H9 (cell line): ENCODE measurements around the gene SIX5. TPM values are rescaled to one million over a fixed set of nuclear protein-coding genes. Genes with fewer than 3 reads are reported as not detected.

Experiments used
- DNase-seq: peaks from one replicate; pipeline ENCODE4 v3.0.0-alpha.2; 2017
- H2AFZ ChIP-seq: one replicate; pipeline ENCODE4 v1.6.1; 2013; ENCODE audit warnings: mild to moderate bottlenecking, low read length, control low read depth, moderate library complexity
- H2AK5ac ChIP-seq: 2 replicates; pipeline ENCODE4 v1.6.1; 2013; ENCODE audit warnings: low read length, control low read depth, mixed read lengths; ENCODE audit not compliant: insufficient read length
- H2BK120ac ChIP-seq: one replicate; pipeline ENCODE4 v1.6.1; 2013; ENCODE audit warnings: low read depth, mild to moderate bottlenecking, low read length, control low read depth, inconsistent platforms; ENCODE audit not compliant: poor library complexity, severe bottlenecking
- H2BK12ac ChIP-seq: 2 replicates; pipeline ENCODE4 v1.6.1; 2013; ENCODE audit warnings: low read length, control low read depth, mixed read lengths, low read depth; ENCODE audit not compliant: insufficient read length
- H2BK15ac ChIP-seq: 2 replicates; pipeline ENCODE4 v1.6.1; 2013; ENCODE audit warnings: low read depth, low read length, control low read depth
- H2BK20ac ChIP-seq: one replicate; pipeline ENCODE4 v1.6.1; 2013; ENCODE audit warnings: low read depth, mild to moderate bottlenecking, low read length, control low read depth, inconsistent platforms; ENCODE audit not compliant: poor library complexity, severe bottlenecking
- H2BK5ac ChIP-seq: 2 replicates; pipeline ENCODE4 v1.6.1; 2013; ENCODE audit warnings: low read length, control low read depth, mixed read lengths; ENCODE audit not compliant: insufficient read length
- H3K14ac ChIP-seq: 2 replicates; pipeline ENCODE4 v1.6.1; 2013; ENCODE audit warnings: low read length, control low read depth; ENCODE audit not compliant: insufficient read depth
- H3K18ac ChIP-seq: 2 replicates; pipeline ENCODE4 v1.6.1; 2013; ENCODE audit warnings: low read depth, mild to moderate bottlenecking, mixed read lengths, low read length, control low read depth; ENCODE audit not compliant: insufficient read length
- H3K23ac ChIP-seq: 2 replicates; pipeline ENCODE4 v1.6.1; 2013; ENCODE audit warnings: low read length, control low read depth, mixed read lengths, low read depth; ENCODE audit not compliant: insufficient read length
- H3K23me2 ChIP-seq: 2 replicates; pipeline ENCODE4 v1.6.1; 2013; ENCODE audit warnings: low read depth, mild to moderate bottlenecking, mixed read lengths, low read length, control low read depth; ENCODE audit not compliant: insufficient read length, poor library complexity, severe bottlenecking
- H3K27ac ChIP-seq: 2 replicates; pipeline ENCODE4 v1.5.1; 2013; ENCODE audit warnings: low read length, control low read depth, mixed read lengths, low read depth; ENCODE audit not compliant: insufficient read length
- H3K27me3 ChIP-seq: 2 replicates; pipeline ENCODE4 v1.6.1; 2013; ENCODE audit warnings: low read length, control low read depth, inconsistent platforms; ENCODE audit not compliant: insufficient read depth
- H3K4ac ChIP-seq: 2 replicates; pipeline ENCODE4 v1.6.1; 2013; ENCODE audit warnings: low read depth, mild to moderate bottlenecking, control low read depth, inconsistent platforms, low read length, moderate library complexity
- H3K4me1 ChIP-seq: 2 replicates; pipeline ENCODE4 v1.6.1; 2013; ENCODE audit warnings: low read length, control low read depth, inconsistent platforms; ENCODE audit not compliant: insufficient read depth
- H3K4me2 ChIP-seq: 2 replicates; pipeline ENCODE4 v1.6.1; 2013; ENCODE audit warnings: low read length, control low read depth, mixed read lengths; ENCODE audit not compliant: insufficient read length, insufficient read depth
- H3K56ac ChIP-seq: 2 replicates; pipeline ENCODE4 v1.6.1; 2013; ENCODE audit warnings: low read depth, mild to moderate bottlenecking, mixed read lengths, low read length, control low read depth; ENCODE audit not compliant: insufficient read length
- H3K79me1 ChIP-seq: 2 replicates; pipeline ENCODE4 v1.6.1; 2013; ENCODE audit warnings: low read depth, mild to moderate bottlenecking, moderate library complexity, low read length, control low read depth, inconsistent platforms; ENCODE audit not compliant: insufficient read depth, poor library complexity, severe bottlenecking
- H3K79me2 ChIP-seq: 2 replicates; pipeline ENCODE4 v1.6.1; 2013; ENCODE audit warnings: low read length, control low read depth, inconsistent platforms; ENCODE audit not compliant: insufficient read depth
- H3K9ac ChIP-seq: 2 replicates; pipeline ENCODE4 v1.6.1; 2013; ENCODE audit warnings: low read length, control low read depth, mixed read lengths; ENCODE audit not compliant: insufficient read length; ENCODE audit errors: extremely low read depth
- H3K9me3 ChIP-seq: one replicate; pipeline ENCODE4 v1.6.1; 2013; ENCODE audit warnings: low read depth, low read length, inconsistent platforms; ENCODE audit not compliant: control insufficient read depth
- H3T11ph ChIP-seq: one replicate; pipeline ENCODE4 v1.6.1; 2013; ENCODE audit warnings: mild to moderate bottlenecking, low read length, control low read depth, inconsistent platforms
- H4K20me1 ChIP-seq: one replicate; pipeline ENCODE4 v1.6.1; 2013; ENCODE audit not compliant: control insufficient read depth, insufficient read length, insufficient read depth
- H4K5ac ChIP-seq: 2 replicates; pipeline ENCODE4 v1.6.1; 2013; ENCODE audit warnings: low read depth, mild to moderate bottlenecking, mixed read lengths, low read length, control low read depth; ENCODE audit not compliant: insufficient read length
- H4K8ac ChIP-seq: replicated peaks from 2 replicates; pipeline ENCODE4 v1.6.1; 2013; ENCODE audit warnings: low read length, control low read depth, mixed read lengths, low read depth; ENCODE audit not compliant: insufficient read length
- H4K91ac ChIP-seq: 2 replicates; pipeline ENCODE4 v1.6.1; 2013; ENCODE audit warnings: low read depth, mild to moderate bottlenecking, moderate library complexity, mixed read lengths, low read length, control low read depth; ENCODE audit not compliant: insufficient read length
- H3K27ac Mint-ChIP-seq, 3 experiments: 2 replicates in 2 of 3; 3 replicates in 1 of 3; pipeline ENCODE4 v1.8.0; 2020 to 2021; ENCODE audit warnings: mixed read lengths in 3 of 3, mild to moderate bottlenecking in 1 of 3, moderate library complexity in 1 of 3
- H3K27me3 Mint-ChIP-seq: 2 replicates; pipeline ENCODE4 v1.8.0; 2021; ENCODE audit warnings: low read depth, mild to moderate bottlenecking, moderate library complexity, mixed read lengths
- H3K36me3 Mint-ChIP-seq, 3 experiments: 2 replicates in 2 of 3; 3 replicates in 1 of 3; pipeline ENCODE4 v1.8.0; 2020 to 2021; ENCODE audit warnings: low read depth in 3 of 3, mixed read lengths in 3 of 3; ENCODE audit not compliant: insufficient read depth in 1 of 3
- H3K4me1 Mint-ChIP-seq, 2 experiments: 2 replicates each; pipeline ENCODE4 v1.8.0; 2020; ENCODE audit warnings: mixed read lengths in 2 of 2
- H3K4me3 Mint-ChIP-seq, 2 experiments: 2 replicates in 1 of 2; 3 replicates in 1 of 2; pipeline ENCODE4 v1.8.0; 2020 to 2021; ENCODE audit warnings: mild to moderate bottlenecking in 2 of 2, mixed read lengths in 2 of 2, moderate library complexity in 1 of 2
- H3K9me3 Mint-ChIP-seq, 2 experiments: 2 replicates in 1 of 2; 3 replicates in 1 of 2; pipeline ENCODE4 v1.8.0; 2020; ENCODE audit warnings: mild to moderate bottlenecking in 2 of 2, mixed read lengths in 2 of 2, moderate library complexity in 1 of 2
- WGBS: extraction: QIAGEN DNeasy Blood & Tissue Kit; methylation state at CpG from one replicate; pipeline ENCODE4 v1.1.7; 2013; ENCODE audit warnings: missing lambda C conversion rate, low lambda C conversion rate, mixed read lengths; ENCODE audit not compliant: insufficient read length; ENCODE audit errors: extremely low coverage; 5-methylcytosine and 5-hydroxymethylcytosine counted together
- total RNA-seq: library from RNA; stranded (reverse); gene quantifications from 2 replicates; pipeline ENCODE4 v1.2.1, GENCODE V29; 2021
- TF ChIP-seq, protein P1 (sequence below): fragments of 200-600 bp; sonication (generic); conservative IDR thresholded peaks from 3 replicates; pipeline ENCODE4 v1.8.0; 2021; ENCODE audit warnings: antibody characterized with exemption, mild to moderate bottlenecking

The SIX5 gene
- total RNA-seq, 1 experiment from 2014 or later = 41.7 TPM

DNA sequence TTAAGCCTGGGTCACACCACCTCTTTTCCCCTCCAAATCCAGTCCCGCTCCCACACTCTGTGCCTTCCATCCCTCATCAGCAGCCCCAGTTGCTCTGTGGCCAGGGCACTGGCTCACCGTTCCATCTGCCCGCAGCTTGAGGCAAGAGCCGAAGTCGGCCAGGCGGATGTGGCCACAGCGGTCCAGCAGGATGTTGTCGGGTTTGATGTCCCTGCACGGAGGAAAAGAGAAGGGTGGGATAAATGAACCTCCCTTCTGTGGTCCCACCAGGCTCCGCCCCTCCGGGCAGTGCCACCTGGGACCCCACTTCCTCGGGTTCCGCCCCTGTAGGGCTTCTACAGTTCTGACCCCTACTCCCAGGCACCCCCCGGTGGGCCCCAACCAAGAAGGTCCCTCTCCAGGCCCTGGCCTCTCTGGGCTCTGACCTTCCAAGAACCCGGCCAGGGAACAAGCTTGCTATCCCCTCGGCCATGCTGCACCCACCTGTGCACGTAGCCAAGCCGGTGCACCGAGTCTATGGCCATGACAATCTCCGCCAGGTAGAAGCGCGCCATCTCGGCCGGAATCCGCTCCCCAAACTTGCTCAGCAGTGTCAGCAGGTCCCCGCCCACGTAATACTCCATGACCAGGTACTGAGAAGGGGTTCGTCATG, 9.1 kb upstream of the SIX5 start:
- no peak for DNase-seq
- H3K27ac ChIP-seq = no peak overlapping the region
- H3K14ac ChIP-seq = no peak overlapping the region
- no peak overlapping the region for H2AFZ ChIP-seq
- H3T11ph ChIP-seq = no peak overlapping the region
- Mint-ChIP-seq H3K36me3 (peaks cover 15 to 46% (median 37%) of the 10 kb centered on the region in 3 experiments; a peak in 6 of 7 replicates), H3K27ac (no peak overlapping the region), H3K4me3 (peak overlapping the region in 1 of 2 experiments; percentile 80; a peak in 2 of 5 replicates), H3K27me3 (peaks cover 18% of the 10 kb centered on the region), H3K9me3 (no peaks in the 10 kb centered on the region), H3K4me1 (peaks cover 24 to 36% of the 10 kb centered on the region in 2 experiments)
- H2BK120ac ChIP-seq = no peak overlapping the region
- no peak overlapping the region for H3K23ac ChIP-seq
- H3K56ac ChIP-seq = no peak overlapping the region
- H2BK12ac ChIP-seq = no peak overlapping the region
- H3K23me2 ChIP-seq = peaks cover 6% of the 10 kb centered on the region
- H4K20me1 ChIP-seq = no peaks in the 10 kb centered on the region
- no peak overlapping the region for H2BK5ac ChIP-seq
- TF ChIP-seq, protein P1, sequence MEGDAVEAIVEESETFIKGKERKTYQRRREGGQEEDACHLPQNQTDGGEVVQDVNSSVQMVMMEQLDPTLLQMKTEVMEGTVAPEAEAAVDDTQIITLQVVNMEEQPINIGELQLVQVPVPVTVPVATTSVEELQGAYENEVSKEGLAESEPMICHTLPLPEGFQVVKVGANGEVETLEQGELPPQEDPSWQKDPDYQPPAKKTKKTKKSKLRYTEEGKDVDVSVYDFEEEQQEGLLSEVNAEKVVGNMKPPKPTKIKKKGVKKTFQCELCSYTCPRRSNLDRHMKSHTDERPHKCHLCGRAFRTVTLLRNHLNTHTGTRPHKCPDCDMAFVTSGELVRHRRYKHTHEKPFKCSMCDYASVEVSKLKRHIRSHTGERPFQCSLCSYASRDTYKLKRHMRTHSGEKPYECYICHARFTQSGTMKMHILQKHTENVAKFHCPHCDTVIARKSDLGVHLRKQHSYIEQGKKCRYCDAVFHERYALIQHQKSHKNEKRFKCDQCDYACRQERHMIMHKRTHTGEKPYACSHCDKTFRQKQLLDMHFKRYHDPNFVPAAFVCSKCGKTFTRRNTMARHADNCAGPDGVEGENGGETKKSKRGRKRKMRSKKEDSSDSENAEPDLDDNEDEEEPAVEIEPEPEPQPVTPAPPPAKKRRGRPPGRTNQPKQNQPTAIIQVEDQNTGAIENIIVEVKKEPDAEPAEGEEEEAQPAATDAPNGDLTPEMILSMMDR = no peak
- H4K8ac ChIP-seq = no peak overlapping the region
- no peak overlapping the region for H2BK15ac ChIP-seq
- no peaks in the 10 kb centered on the region; the same call in 1 of the 2 replicates for H3K27me3 ChIP-seq
- no peak overlapping the region for H4K91ac ChIP-seq
- H3K79me1 ChIP-seq = no peaks in the 10 kb centered on the region
- no peak overlapping the region for H4K5ac ChIP-seq
- peaks cover 3% of the 10 kb centered on the region; the same call in 1 of the 2 replicates for H3K4me1 ChIP-seq
- H3K9ac ChIP-seq = no peak overlapping the region
- H3K4me2 ChIP-seq = no peak overlapping the region
- H3K9me3 ChIP-seq = no peaks in the 10 kb centered on the region
- no peak overlapping the region for H3K18ac ChIP-seq
- no peak overlapping the region for H2AK5ac ChIP-seq
- H3K4ac ChIP-seq = no peak overlapping the region
- no peak overlapping the region for H2BK20ac ChIP-seq
- WGBS = no CpG with 5 or more reads among the region's 28 CpGs
- no peaks in the 10 kb centered on the region for H3K79me2 ChIP-seq
